ACC112 (cell line): Measurements from ENCODE around the gene PLSCR3.
A peak's percentile ranks its signal among the peaks of the same experiment; 100 is the strongest.

ENCODE experiments used
- H2AFZ ChIP-seq: fragments of 200-600 bp; sonication (generic); one replicate; pipeline ENCODE4 v1.6.0; 2017; ENCODE audit warnings: antibody characterized with exemption, low read length; ENCODE audit not compliant: unreplicated experiment
- H3K27ac ChIP-seq: fragments of 200-600 bp; sonication (generic); 2 replicates; pipeline ENCODE4 v1.5.1; 2014; ENCODE audit warnings: low read depth, mild to moderate bottlenecking, antibody characterized with exemption, low read length, moderate library complexity
- H3K27me3 ChIP-seq: fragments of 200-600 bp; sonication (generic); 2 replicates; pipeline ENCODE4 v1.6.1; 2014; ENCODE audit warnings: mild to moderate bottlenecking, antibody characterized with exemption, low read length, moderate library complexity, mixed read lengths; ENCODE audit not compliant: insufficient read depth
- H3K36me3 ChIP-seq: fragments of 200-600 bp; sonication (generic); 2 replicates; pipeline ENCODE4 v1.6.1; 2016; ENCODE audit warnings: mild to moderate bottlenecking, antibody characterized with exemption, low read length, moderate library complexity, mixed read lengths; ENCODE audit not compliant: insufficient read depth
- H3K4me1 ChIP-seq: fragments of 200-600 bp; sonication (generic); one replicate; pipeline ENCODE4 v1.6.1; 2016; ENCODE audit warnings: low read length, mixed read lengths; ENCODE audit not compliant: insufficient read depth, unreplicated experiment, control insufficient read depth
- H3K4me3 ChIP-seq: fragments of 200-600 bp; sonication (generic); 2 replicates; pipeline ENCODE4 v1.5.1; 2014; ENCODE audit warnings: mild to moderate bottlenecking, low read depth, low read length
- H3K79me2 ChIP-seq: fragments of 200-600 bp; sonication (generic); one replicate; pipeline ENCODE4 v1.6.0; 2016; ENCODE audit warnings: low read length; ENCODE audit not compliant: control insufficient read depth, unreplicated experiment, insufficient read depth

The PLSCR3 gene

DNA sequence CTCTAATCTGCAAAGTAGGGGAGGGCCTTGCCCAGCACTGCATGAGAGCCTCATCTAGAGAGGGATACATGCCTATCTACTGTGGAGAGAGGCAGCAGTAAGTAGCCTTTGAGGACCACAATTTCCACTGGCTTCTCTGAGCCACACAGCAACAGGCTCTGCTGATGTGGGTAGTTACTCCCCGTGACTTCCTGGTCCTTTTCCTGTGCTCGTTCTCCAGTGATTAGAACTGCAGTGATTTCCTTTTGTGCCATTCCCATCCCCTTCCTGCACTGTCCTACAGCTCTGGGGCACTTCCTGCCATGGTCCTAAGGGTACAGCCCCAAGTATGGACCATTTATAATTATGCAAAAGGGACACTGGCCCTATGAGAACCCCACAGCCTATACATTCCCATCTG is 3.0 kb downstream of the PLSCR3 start:
- peaks cover 4% of the 10 kb centered on the region for H3K4me1 ChIP-seq
- no peak overlapping the region for H2AFZ ChIP-seq
- H3K27me3 ChIP-seq = no peaks in the 10 kb centered on the region

DNA sequence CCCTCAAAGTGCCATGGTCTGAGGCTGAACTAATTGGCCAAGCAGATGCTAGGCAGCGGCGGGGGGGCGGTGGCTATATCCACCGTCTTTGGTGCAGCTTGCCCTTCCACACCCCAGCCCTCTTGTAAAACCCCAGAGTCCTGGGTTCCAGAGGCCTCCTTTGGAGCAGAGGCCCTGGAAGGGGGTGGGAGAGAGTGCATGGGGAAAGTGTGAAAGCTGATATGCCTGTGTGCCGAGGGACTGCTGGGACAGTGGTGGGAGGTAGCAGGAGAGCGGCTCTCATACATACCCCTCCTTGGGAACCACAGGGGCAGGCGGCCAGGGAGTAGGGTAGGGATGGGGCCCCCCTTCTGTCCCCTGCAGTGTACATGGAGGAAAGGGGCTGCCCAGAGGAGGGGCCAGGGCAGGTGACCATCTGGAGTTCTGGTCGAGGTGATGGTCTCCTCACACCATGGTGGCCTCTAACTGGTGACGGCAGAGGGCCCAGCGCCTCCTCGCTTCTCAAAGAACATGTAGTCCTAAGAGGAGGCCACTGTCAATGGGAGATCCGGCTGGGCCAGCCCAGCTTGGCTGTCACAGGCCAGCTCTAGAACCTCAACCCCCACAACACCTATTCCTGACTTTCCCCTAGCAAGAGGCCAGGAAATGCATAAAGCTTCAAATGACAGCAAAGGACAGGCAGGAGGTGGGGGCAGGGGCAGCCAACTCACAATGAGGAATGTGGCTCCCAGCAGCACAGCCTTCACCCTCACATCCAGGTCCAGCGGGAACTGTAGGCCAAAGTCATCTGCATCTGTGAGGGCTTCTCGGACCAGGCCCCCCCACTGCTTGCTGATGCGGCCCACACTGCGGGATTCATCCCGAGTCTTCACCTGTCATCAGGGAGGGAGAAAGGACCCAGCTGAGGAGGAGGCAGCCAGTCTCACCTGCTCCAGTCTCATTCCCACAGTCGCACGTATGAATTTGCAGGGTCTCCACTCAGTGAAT is 4.1 kb downstream of the PLSCR3 start:
- Histone ChIP-seq H3K4me1 (peaks cover 4% of the 10 kb centered on the region), H3K4me3 (no peak overlapping the region), H3K27ac (no peak overlapping the region), H3K36me3 (peaks cover 10% of the 10 kb centered on the region; the same call in 1 of the 2 replicates), H3K79me2 (peaks cover 5% of the 10 kb centered on the region), H3K27me3 (no peaks in the 10 kb centered on the region), H2AFZ (no peak overlapping the region)

More for the DNA sequence above, 3.0 kb downstream of the PLSCR3 start:
- H3K79me2 ChIP-seq = peaks cover 5% of the 10 kb centered on the region
- no peak overlapping the region for H3K4me3 ChIP-seq
- H3K27ac ChIP-seq = no peak overlapping the region
- H3K36me3 ChIP-seq = peaks cover 10% of the 10 kb centered on the region; the same call in 1 of the 2 replicates

DNA sequence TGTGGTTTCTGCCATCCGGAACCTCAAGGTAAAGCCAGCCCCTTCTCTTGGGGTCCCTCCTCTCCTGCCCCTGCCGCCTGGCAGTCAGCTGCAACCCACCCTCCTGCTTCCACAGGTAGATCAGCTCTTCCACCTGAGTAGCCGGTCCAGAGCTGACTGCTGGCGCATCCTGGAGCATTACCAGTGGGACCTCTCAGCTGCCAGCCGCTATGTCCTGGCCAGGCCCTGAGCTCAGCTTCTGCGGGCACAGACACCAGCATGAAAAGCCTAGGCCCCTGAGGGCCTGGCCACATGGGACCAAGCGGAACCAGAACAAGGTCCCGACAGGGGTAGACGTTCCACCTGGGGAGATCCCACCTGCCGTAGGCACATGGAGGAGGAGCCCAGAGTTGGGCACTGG is 5.5 kb downstream of the PLSCR3 start:
- peaks cover 4% of the 10 kb centered on the region for H3K4me1 ChIP-seq
- peaks cover 10% of the 10 kb centered on the region; the same call in 1 of the 2 replicates for H3K36me3 ChIP-seq
- no peak overlapping the region for H3K4me3 ChIP-seq
- H2AFZ ChIP-seq = no peak overlapping the region
- no peaks in the 10 kb centered on the region for H3K27me3 ChIP-seq
- peaks cover 5% of the 10 kb centered on the region for H3K79me2 ChIP-seq
- no peak overlapping the region for H3K27ac ChIP-seq

- Histone ChIP-seq H3K27me3 (peaks cover 22% of the 10 kb centered on the region), H3K27ac (no peak overlapping the region), H3K4me3 (0 out of 2 replicates have a peak overlapping the region, but pooled peaks have one; percentile 66), H3K36me3 (0 out of 2 replicates have a peak, but pooled peaks cover 1% of the 10 kb centered on the region), H3K4me1 (no peaks in the 10 kb centered on the region), H2AFZ (no peak overlapping the region), H3K79me2 (no peaks in the 10 kb centered on the region)
Measured at GRCh38 chr17:7384489-7385081, 9.7 kb downstream of the PLSCR3 start.

GRCh38 chr17:7383742-7384488 is 10.4 kb downstream of the PLSCR3 start:
- H3K4me1 ChIP-seq = no peaks in the 10 kb centered on the region
- H3K36me3 ChIP-seq = no peaks in the 10 kb centered on the region
- no peak overlapping the region for H2AFZ ChIP-seq
- H3K79me2 ChIP-seq = no peaks in the 10 kb centered on the region
- peak overlapping the region; percentile 66 for H3K4me3 ChIP-seq
- H3K27me3 ChIP-seq = peaks cover 27% of the 10 kb centered on the region
- H3K27ac ChIP-seq = no peak overlapping the region

DNA sequence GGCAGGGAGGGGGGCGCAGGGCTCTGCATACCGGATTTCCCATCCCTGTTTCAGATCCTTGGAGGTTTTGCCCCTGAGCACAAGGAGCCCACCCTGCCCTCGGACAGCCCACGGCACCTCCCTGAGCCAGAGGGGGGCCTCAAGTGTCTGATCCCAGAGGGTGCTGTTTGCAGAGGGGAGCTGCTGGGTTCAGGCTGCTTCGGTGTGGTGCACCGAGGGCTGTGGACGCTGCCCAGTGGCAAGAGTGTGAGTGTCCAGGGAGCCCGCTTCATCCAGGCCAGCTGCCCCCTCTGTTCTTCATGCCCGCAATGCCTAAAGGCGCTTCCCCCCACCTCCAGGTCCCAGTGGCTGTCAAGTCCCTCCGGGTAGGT is 11.0 kb downstream of the PLSCR3 start:
- Histone ChIP-seq H3K36me3 (no peaks in the 10 kb centered on the region), H3K27me3 (peaks cover 27% of the 10 kb centered on the region), H3K4me1 (no peaks in the 10 kb centered on the region), H3K27ac (no peak overlapping the region), H2AFZ (no peak overlapping the region), H3K79me2 (no peaks in the 10 kb centered on the region), H3K4me3 (0 out of 2 replicates have a peak overlapping the region, but pooled peaks have one; percentile 66)

DNA sequence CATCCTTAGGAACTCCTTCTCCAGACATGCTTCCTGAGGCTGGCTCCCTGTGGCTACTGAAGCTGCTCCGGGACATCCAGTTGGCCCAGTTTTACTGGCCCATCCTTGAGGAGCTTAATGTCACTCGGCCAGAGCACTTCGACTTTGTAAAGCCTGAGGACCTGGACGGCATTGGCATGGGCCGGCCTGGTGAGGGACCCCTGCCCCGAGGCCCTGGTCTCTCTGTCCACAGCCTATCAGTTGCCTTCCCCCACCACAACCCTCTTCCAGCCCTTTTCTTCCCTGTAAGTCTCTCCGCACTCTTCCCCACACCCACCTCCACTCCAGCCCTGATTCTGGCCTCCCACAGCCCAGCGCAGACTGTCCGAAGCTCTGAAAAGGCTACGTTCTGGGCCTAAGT is 11.4 kb downstream of the PLSCR3 start:
- Histone ChIP-seq H3K27ac (no peak overlapping the region), H3K4me1 (no peaks in the 10 kb centered on the region), H3K79me2 (no peaks in the 10 kb centered on the region), H2AFZ (no peak overlapping the region), H3K27me3 (peaks cover 27% of the 10 kb centered on the region), H3K36me3 (no peaks in the 10 kb centered on the region), H3K4me3 (no peak overlapping the region)

DNA sequence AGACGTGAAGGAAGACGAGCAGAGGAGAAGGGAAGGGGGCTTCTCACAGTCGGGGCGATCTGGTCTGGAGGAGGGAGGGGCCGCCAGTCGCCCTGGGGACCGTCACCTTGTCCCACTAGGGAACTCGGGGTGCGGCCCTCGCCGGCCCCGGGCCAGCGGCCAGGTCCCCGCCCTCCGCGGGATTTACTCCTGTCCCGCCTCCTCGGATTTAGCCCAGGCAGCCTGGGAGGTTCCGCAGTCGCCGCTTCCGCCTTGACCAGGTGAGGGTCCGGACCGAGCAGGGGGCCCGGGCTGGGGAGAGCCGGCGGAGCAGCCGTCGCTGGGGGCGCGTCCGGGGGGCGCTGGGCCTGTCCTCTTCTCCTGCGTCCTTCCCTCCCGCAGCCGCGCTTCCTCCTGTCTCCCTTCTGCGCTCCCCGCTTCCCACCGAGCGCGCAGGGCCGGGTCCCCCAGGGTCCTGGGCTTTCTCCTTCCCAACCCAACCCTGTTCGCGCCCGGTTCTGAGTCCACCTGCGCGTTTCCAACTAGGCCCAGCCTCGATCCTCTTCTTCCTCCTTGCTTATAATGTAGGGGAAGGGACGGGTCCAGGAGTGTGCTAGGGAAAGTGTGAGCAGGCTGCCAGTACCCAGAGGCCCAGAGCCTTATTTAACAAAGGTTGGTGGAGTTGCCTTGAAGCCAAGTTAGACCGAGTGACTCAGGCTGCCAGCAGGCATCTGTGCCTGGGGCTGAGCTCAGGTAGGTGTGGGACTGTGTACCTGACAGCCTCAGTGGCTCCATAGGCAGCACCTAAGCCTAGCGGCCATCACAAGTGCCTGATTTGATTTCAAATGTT is 13.3 kb downstream of the PLSCR3 start, which contains the start of gene TNK1:
TSS of gene TNK1 (plus strand) at position 235 of the 829 bp plus-strand sequence. CDS start 1,838 bp downstream, outside the sequence.
- H3K27me3 ChIP-seq = peaks cover 27% of the 10 kb centered on the region
- no peaks in the 10 kb centered on the region for H3K4me1 ChIP-seq
- H3K4me3 ChIP-seq = peak within 1 kb of the TSS; percentile 66
- no peak within 1 kb of the TSS for H3K27ac ChIP-seq
- no peaks in the 10 kb centered on the region for H3K79me2 ChIP-seq
- no peaks in the 10 kb centered on the region for H3K36me3 ChIP-seq
- H2AFZ ChIP-seq = no peak within 1 kb of the TSS

DNA sequence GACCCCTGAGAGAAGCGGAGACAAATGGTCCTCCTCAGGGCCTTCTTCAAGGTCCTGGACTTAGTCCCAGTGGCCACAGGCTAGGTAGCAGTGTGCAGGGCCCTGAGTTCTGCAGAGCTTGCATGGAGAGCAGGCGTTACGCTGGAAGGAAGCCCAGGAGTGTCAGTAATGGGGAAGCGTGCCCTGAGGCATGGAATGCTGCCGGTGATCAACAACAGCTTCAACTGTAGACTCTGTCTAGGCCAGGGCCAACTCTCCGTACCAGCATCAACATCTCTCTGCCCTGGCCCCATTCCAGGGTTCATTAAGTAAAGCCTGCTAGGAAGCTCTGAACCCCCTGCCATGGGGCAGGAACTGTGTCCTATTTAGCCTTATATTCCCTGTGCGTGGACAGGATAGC is 14.0 kb downstream of the PLSCR3 start:
- Histone ChIP-seq H3K27me3 (peaks cover 27% of the 10 kb centered on the region), H3K4me1 (no peaks in the 10 kb centered on the region), H3K4me3 (peak overlapping the region; percentile 66), H3K79me2 (no peaks in the 10 kb centered on the region), H3K36me3 (no peaks in the 10 kb centered on the region), H2AFZ (no peak overlapping the region), H3K27ac (no peak overlapping the region)

GRCh38 chr17:7379134-7379533 is 15.2 kb downstream of the PLSCR3 start:
- H3K4me3 ChIP-seq = no peak overlapping the region
- no peak overlapping the region for H3K27ac ChIP-seq
- no peak overlapping the region for H2AFZ ChIP-seq

More at GRCh38 chr17:7379134-7379533, 15.2 kb downstream of the PLSCR3 start:
- H3K36me3 ChIP-seq = no peaks in the 10 kb centered on the region
- H3K27me3 ChIP-seq = peaks cover 27% of the 10 kb centered on the region
- no peaks in the 10 kb centered on the region for H3K79me2 ChIP-seq
- H3K4me1 ChIP-seq = no peaks in the 10 kb centered on the region
